HCT116 (cell line): ENCODE data around the gene MINDY1. TPM values are rescaled to one million over a fixed set of nuclear protein-coding genes. Genes with fewer than 3 reads are reported as not detected.

Experiments
- ATAC-seq: fragments of 200-7000 bp; cut with Tn5 transposase; 2 replicates; pipeline ENCODE4 v1.9.1; 2020; ENCODE audit warnings: mild to moderate bottlenecking, moderate library complexity
- BruUV-seq: library from RNA; stranded (reverse); fragments of 400-500 nt; replicated peaks from 2 replicates; lab custom pipeline; 2021; lab: Mats Ljungman, UMichigan
- CTCF ChIA-PET: fragments of 300-600 bp; sonication (Branson Sonifier 250); formaldehyde crosslinking; loops from one replicate; lab custom pipeline; 2021; ENCODE audit warnings: antibody characterized with exemption; lab: Charles Lee
- POLR2A ChIA-PET: fragments of 300-600, 350-600 bp; sonication (Branson Sonifier 250); formaldehyde crosslinking; loops from one replicate; lab custom pipeline; 2021; ENCODE audit warnings: antibody characterized with exemption; lab: Charles Lee
- RAD21 ChIA-PET, 2 experiments: fragments of 300-600 bp; sonication (Branson Sonifier 250); formaldehyde crosslinking; loops; one replicate each; lab custom pipeline; 2023; ENCODE audit warnings: low total read pairs in 2 of 2; ENCODE audit not compliant: uncharacterized antibody in 2 of 2, unreplicated experiment in 2 of 2, low non-redundant PET in 1 of 2; lab: Charles Lee
- DNase-seq: peaks from one replicate; pipeline ENCODE4 v3.0.0-alpha.2; 2010; ENCODE audit warnings: low read depth, low spot score
- H2AFZ ChIP-seq: fragments of 200-600 bp; shearing (Covaris generic), sonication (generic); 2 replicates; pipeline ENCODE4 v1.6.1; 2017; ENCODE audit warnings: low read depth, mixed run types, mixed read lengths, antibody characterized with exemption, low read length; ENCODE audit not compliant: poor library complexity, severe bottlenecking
- H3K27ac ChIP-seq: 2 replicates; pipeline ENCODE4 v1.5.1; 2012; ENCODE audit warnings: low read depth, low read length
- H3K27me3 ChIP-seq: fragments of 200-600 bp; sonication (generic); 2 replicates; pipeline ENCODE4 v1.6.1; 2016; ENCODE audit warnings: mixed run types, low read length, mixed read lengths; ENCODE audit not compliant: insufficient read depth
- H3K36me3 ChIP-seq, 2 experiments: fragments of 200-500 bp in 1 of 2; fragments of 200-600 bp in 1 of 2; sonication (Bioruptor generic) in 1 of 2; sonication (generic) in 1 of 2; 2 replicates each; pipeline versions ENCODE4 v1.5.1 to v1.6.1; 2014 to 2016; ENCODE audit warnings: low read length in 2 of 2, inconsistent platforms in 1 of 2, mixed read lengths in 1 of 2, mixed run types in 1 of 2; ENCODE audit not compliant: insufficient read depth in 2 of 2, control insufficient read depth in 1 of 2
- H3K4me1 ChIP-seq, 2 experiments: fragments of 200-600 bp in 1 of 2; sonication (generic) in 1 of 2; 2 replicates each; pipeline versions ENCODE4 v1.5.1 to v1.6.1; 2012 to 2017; ENCODE audit warnings: low read length in 2 of 2, inconsistent platforms in 1 of 2, mild to moderate bottlenecking in 1 of 2, mixed read lengths in 1 of 2, mixed run types in 1 of 2, moderate library complexity in 1 of 2; ENCODE audit not compliant: insufficient read depth in 2 of 2, control insufficient read depth in 1 of 2
- H3K4me2 ChIP-seq: fragments of 200-600 bp; sonication (generic); 2 replicates; pipeline ENCODE4 v1.6.1; 2017; ENCODE audit warnings: mixed run types, low read length, mixed read lengths
- H3K4me3 ChIP-seq, 2 experiments: fragments of 200-600 bp in 1 of 2; sonication (generic) in 1 of 2; replicated peaks in 1 of 2; 2 replicates each; pipeline ENCODE4 v1.5.1; 2011 to 2016; ENCODE audit warnings: low read length in 2 of 2, control low read depth in 1 of 2, low read depth in 1 of 2, mild to moderate bottlenecking in 1 of 2, mixed read lengths in 1 of 2, mixed run types in 1 of 2
- H3K79me2 ChIP-seq: fragments of 200-600 bp; sonication (generic); 2 replicates; pipeline ENCODE4 v1.6.1; 2017; ENCODE audit warnings: mild to moderate bottlenecking, mixed run types, low read length, moderate library complexity, mixed read lengths; ENCODE audit not compliant: insufficient read depth
- H3K9ac ChIP-seq: fragments of 200-600 bp; sonication (generic); 2 replicates; pipeline ENCODE4 v1.6.1; 2016; ENCODE audit warnings: low read length, mixed read lengths
- H3K9me2 ChIP-seq: fragments of 200-600 bp; sonication (generic), shearing (Covaris generic); 2 replicates; pipeline ENCODE4 v1.6.1; 2017; ENCODE audit warnings: mixed run types, mild to moderate bottlenecking, moderate library complexity; ENCODE audit not compliant: insufficient read depth
- H3K9me3 ChIP-seq, 2 experiments: fragments of 200-500 bp in 1 of 2; fragments of 200-600 bp in 1 of 2; sonication (Bioruptor generic) in 1 of 2; sonication (generic) in 1 of 2; 2 replicates each; pipeline ENCODE4 v1.6.1; 2014 to 2017; ENCODE audit warnings: low read length in 2 of 2, mixed read lengths in 2 of 2, inconsistent platforms in 1 of 2, low read depth in 1 of 2, mild to moderate bottlenecking in 1 of 2, mixed run types in 1 of 2, moderate library complexity in 1 of 2; ENCODE audit not compliant: control insufficient read depth in 1 of 2, insufficient read depth in 1 of 2
- H4K20me1 ChIP-seq: fragments of 200-600 bp; sonication (generic), shearing (Covaris generic); 2 replicates; pipeline ENCODE4 v1.6.1; 2017; ENCODE audit warnings: mixed run types, mild to moderate bottlenecking, moderate library complexity; ENCODE audit not compliant: insufficient read depth
- FOSL1 ChIP-seq: IDR thresholded peaks from 2 replicates; pipeline ENCODE4 v1.6.1; 2012; ENCODE audit warnings: low read depth
- POLR2A ChIP-seq: IDR thresholded peaks from 2 replicates; pipeline ENCODE4 v1.7.0; 2011; ENCODE audit warnings: borderline replicate concordance; ENCODE audit not compliant: insufficient read depth, insufficient read length; ENCODE audit errors: extremely low read depth
- RAD21 ChIP-seq: IDR thresholded peaks from 2 replicates; pipeline ENCODE4 v1.6.1; 2012; ENCODE audit warnings: low read depth, mild to moderate bottlenecking
- SIN3A ChIP-seq: IDR thresholded peaks from 2 replicates; pipeline ENCODE4 v1.6.1; 2012; ENCODE audit warnings: low read depth
- SP1 ChIP-seq: IDR thresholded peaks from 2 replicates; pipeline ENCODE4 v1.6.1; 2012; ENCODE audit warnings: low read depth
- TCF7L2 ChIP-seq: IDR thresholded peaks from 2 replicates; pipeline ENCODE4 v1.7.0; 2011; ENCODE audit warnings: borderline replicate concordance, inconsistent platforms; ENCODE audit not compliant: insufficient read depth, insufficient read length; ENCODE audit errors: extremely low read depth
- intact Hi-C: fragments of 100-400 bp; cut with micrococcal nuclease; formaldehyde crosslinking; loops from 2 replicates; pipeline ENCODE4 v1.10.0; 2022
- total RNA-seq: library from RNA; stranded (reverse); gene quantifications from one replicate; pipeline ENCODE4 v1.2.1, GENCODE V29; 2021; ENCODE audit not compliant: unreplicated experiment
- TF ChIP-seq, protein P1 (sequence below), 3 experiments: fragments of 200-600 bp in 1 of 3; sonication (generic) in 1 of 3; IDR thresholded peaks in 2 of 3; conservative IDR thresholded peaks in 1 of 3; 2 replicates each; pipeline ENCODE4 v1.5.1; 2012 to 2017; ENCODE audit warnings: low read depth in 2 of 3, low read length in 2 of 3, antibody characterized with exemption in 1 of 3, borderline replicate concordance in 1 of 3, control low read depth in 1 of 3, mild to moderate bottlenecking in 1 of 3, mixed read lengths in 1 of 3, mixed run types in 1 of 3, moderate library complexity in 1 of 3; ENCODE audit not compliant: insufficient read depth in 1 of 3

Gene MINDY1
- total RNA-seq, 1 experiment from 2014 or later: 1.2 TPM

DNA sequence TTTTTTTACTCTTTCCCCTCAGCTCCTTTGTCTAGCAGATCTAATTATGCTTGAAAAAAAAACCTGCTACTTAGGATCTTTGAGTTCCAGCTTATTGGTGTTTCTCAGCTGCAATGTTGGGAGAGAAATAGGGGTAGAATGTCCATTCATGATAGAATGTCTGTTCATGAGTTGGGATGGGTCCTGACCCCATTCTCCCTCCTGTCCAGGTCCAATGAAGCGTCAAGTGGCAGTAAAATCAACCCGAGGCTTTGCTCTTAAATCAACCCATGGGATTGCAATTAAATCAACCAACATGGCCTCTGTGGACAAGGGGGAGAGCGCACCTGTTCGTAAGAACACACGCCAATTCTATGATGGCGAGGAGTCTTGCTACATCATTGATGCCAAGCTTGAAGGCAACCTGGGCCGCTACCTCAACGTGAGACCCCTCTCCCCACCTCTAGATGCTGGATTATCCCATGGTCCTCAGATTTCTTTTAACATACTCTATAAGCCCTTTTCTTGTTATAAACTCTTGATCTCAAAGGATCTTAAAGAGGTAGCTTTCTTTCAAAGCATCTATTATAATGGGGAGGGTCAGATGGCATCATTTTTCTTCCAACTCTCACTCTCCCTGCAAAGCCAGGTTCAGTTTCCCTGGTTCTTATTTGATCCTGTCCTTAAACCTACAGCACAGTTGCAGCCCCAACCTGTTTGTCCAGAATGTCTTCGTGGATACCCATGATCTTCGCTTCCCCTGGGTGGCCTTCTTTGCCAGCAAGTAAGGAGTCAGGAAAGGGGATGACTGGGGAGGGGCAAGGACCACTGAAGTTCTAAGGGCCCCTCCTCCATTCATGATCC lies 43.2 kb downstream of the MINDY1 start:
- intact Hi-C loops: no loop called here

More for the DNA sequence above, 43.2 kb downstream of the MINDY1 start:
- no peak overlapping the region for H2AFZ ChIP-seq
- H3K9me3 ChIP-seq: no peaks in the 10 kb centered on the region
- no TSS peak for BruUV-seq
- DNase-seq (no peak), ATAC-seq (no peak)
- H3K4me1 ChIP-seq: no peaks in the 10 kb centered on the region
- H3K36me3 ChIP-seq: peaks cover 48 to 81% of the 10 kb centered on the region in 2 experiments
- no peaks in the 10 kb centered on the region for H3K27me3 ChIP-seq
- no peaks in the 10 kb centered on the region for H4K20me1 ChIP-seq
- RAD21 ChIA-PET: no interaction called here
- H3K4me2 ChIP-seq: no peak overlapping the region
- no peak overlapping the region for H3K4me3 ChIP-seq
- no peak overlapping the region for H3K9ac ChIP-seq
- H3K27ac ChIP-seq: no peak overlapping the region
- CTCF ChIA-PET: no interaction called here
- H3K79me2 ChIP-seq: peaks cover 6% of the 10 kb centered on the region; the same call in 1 of the 2 replicates
- no peaks in the 10 kb centered on the region for H3K9me2 ChIP-seq
- no peak for TF ChIP-seq TCF7L2
- TF ChIP-seq RAD21: no peak
- no peak for TF ChIP-seq FOSL1
- no peak for TF ChIP-seq SP1
- no peak for TF ChIP-seq SIN3A
- TF ChIP-seq, protein P1, sequence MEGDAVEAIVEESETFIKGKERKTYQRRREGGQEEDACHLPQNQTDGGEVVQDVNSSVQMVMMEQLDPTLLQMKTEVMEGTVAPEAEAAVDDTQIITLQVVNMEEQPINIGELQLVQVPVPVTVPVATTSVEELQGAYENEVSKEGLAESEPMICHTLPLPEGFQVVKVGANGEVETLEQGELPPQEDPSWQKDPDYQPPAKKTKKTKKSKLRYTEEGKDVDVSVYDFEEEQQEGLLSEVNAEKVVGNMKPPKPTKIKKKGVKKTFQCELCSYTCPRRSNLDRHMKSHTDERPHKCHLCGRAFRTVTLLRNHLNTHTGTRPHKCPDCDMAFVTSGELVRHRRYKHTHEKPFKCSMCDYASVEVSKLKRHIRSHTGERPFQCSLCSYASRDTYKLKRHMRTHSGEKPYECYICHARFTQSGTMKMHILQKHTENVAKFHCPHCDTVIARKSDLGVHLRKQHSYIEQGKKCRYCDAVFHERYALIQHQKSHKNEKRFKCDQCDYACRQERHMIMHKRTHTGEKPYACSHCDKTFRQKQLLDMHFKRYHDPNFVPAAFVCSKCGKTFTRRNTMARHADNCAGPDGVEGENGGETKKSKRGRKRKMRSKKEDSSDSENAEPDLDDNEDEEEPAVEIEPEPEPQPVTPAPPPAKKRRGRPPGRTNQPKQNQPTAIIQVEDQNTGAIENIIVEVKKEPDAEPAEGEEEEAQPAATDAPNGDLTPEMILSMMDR (IDR thresholded peaks at IDR 0.05 in 2 of 3, conservative IDR thresholded peaks at IDR 0.05 in 1 of 3; ENCODE audit: borderline replicate concordance in 1 of 3, insufficient read depth in 1 of 3, low read depth in 2 of 3, low read length in 2 of 3): no peak
- TF ChIP-seq POLR2A: no peak
- TF ChIP-seq, all 23 proteins: peak for 0
- POLR2A ChIA-PET: no interaction called here
